DOHH2 (cell line): ENCODE measurements around the gene FABP6.

Experiments used
- H3F3A ChIP-seq: fragments of 200-600 bp; sonication (generic), shearing (Covaris generic); 2 replicates; pipeline ENCODE4 v1.6.0; 2016; ENCODE audit warnings: antibody characterized with exemption, mild to moderate bottlenecking; ENCODE audit not compliant: control insufficient read depth, insufficient read depth
- H3K27ac ChIP-seq: fragments of 200-600 bp; sonication (generic); 2 replicates; pipeline ENCODE4 v1.5.1; 2014; ENCODE audit warnings: low read depth, mild to moderate bottlenecking, low read length, moderate library complexity
- H3K27me3 ChIP-seq: fragments of 200-600 bp; sonication (generic); 2 replicates; pipeline ENCODE4 v1.6.1; 2014; ENCODE audit warnings: mild to moderate bottlenecking, low read length, mixed read lengths; ENCODE audit not compliant: control insufficient read depth
- H3K36me3 ChIP-seq: fragments of 200-600 bp; sonication (generic); 2 replicates; pipeline ENCODE4 v1.6.1; 2014; ENCODE audit warnings: mild to moderate bottlenecking, low read length, moderate library complexity, mixed read lengths; ENCODE audit not compliant: control insufficient read depth
- H3K4me1 ChIP-seq: fragments of 200-600 bp; sonication (generic); 2 replicates; pipeline ENCODE4 v1.6.1; 2014; ENCODE audit warnings: mild to moderate bottlenecking, low read length, mixed read lengths; ENCODE audit not compliant: control insufficient read depth
- H3K4me2 ChIP-seq: fragments of 200-600 bp; sonication (generic); 2 replicates; pipeline ENCODE4 v1.6.0; 2014; ENCODE audit warnings: mild to moderate bottlenecking, low read length, moderate library complexity
- H3K4me3 ChIP-seq: fragments of 200-600 bp; sonication (generic); 2 replicates; pipeline ENCODE4 v1.5.1; 2014; ENCODE audit warnings: mild to moderate bottlenecking, low read length, mixed read lengths
- H3K79me2 ChIP-seq: fragments of 200-600 bp; sonication (generic); 2 replicates; pipeline ENCODE4 v1.6.1; 2014; ENCODE audit warnings: mild to moderate bottlenecking, low read length, mixed read lengths; ENCODE audit not compliant: control insufficient read depth
- H3K9me2 ChIP-seq: fragments of 200-600 bp; sonication (generic); replicated peaks from 2 replicates; pipeline ENCODE4 v1.6.1; 2014; ENCODE audit warnings: mild to moderate bottlenecking, low read length, mixed read lengths; ENCODE audit not compliant: control insufficient read depth
- H3K9me3 ChIP-seq: fragments of 200-600 bp; sonication (generic); 2 replicates; pipeline ENCODE4 v1.6.1; 2014; ENCODE audit warnings: antibody characterized with exemption, low read length, mixed read lengths; ENCODE audit not compliant: control insufficient read depth, insufficient read depth
- H4K20me1 ChIP-seq: fragments of 200-600 bp; sonication (generic); 2 replicates; pipeline ENCODE4 v1.6.0; 2014; ENCODE audit warnings: low read depth, mild to moderate bottlenecking, antibody characterized with exemption, low read length, moderate library complexity; ENCODE audit not compliant: control insufficient read depth, insufficient read depth
- CTCF ChIP-seq: fragments of 200-600 bp; sonication (generic); IDR thresholded peaks from one replicate; pipeline ENCODE4 v1.5.1; 2014; ENCODE audit warnings: antibody characterized with exemption, mild to moderate bottlenecking, low read depth, low read length; ENCODE audit not compliant: poor library complexity, severe bottlenecking
- EZH2phosphoT487 ChIP-seq: fragments of 200-600 bp; sonication (generic); IDR thresholded peaks from 2 replicates; pipeline ENCODE4 v1.6.1; 2017; ENCODE audit warnings: borderline replicate concordance, mild to moderate bottlenecking, antibody characterized with exemption, low read length, moderate library complexity, mixed read lengths

FABP6 gene

GRCh38 chr5:160221082-160221481 is 8.2 kb upstream of the FABP6 start:
- no peaks in the 10 kb centered on the region for H3K9me2 ChIP-seq
- H3K4me2 ChIP-seq: peak overlapping the region; percentile 45; the same call in 1 of the 2 replicates
- no peaks in the 10 kb centered on the region for H3F3A ChIP-seq
- H4K20me1 ChIP-seq: no peaks in the 10 kb centered on the region
- no peaks in the 10 kb centered on the region for H3K9me3 ChIP-seq
- H3K27me3 ChIP-seq: no peaks in the 10 kb centered on the region; the same call in 1 of the 2 replicates
- no peaks in the 10 kb centered on the region for H3K79me2 ChIP-seq
- TF ChIP-seq CTCF: no peak
- H3K4me1 ChIP-seq: peaks cover 17% of the 10 kb centered on the region
- no peak overlapping the region for H3K27ac ChIP-seq
- no peak overlapping the region for H3K4me3 ChIP-seq
- H3K36me3 ChIP-seq: no peaks in the 10 kb centered on the region

- no peaks in the 10 kb centered on the region for H3K9me3 ChIP-seq
- no peaks in the 10 kb centered on the region for H3K27me3 ChIP-seq
- no peak overlapping the region for H3K4me3 ChIP-seq
- no peaks in the 10 kb centered on the region for H3F3A ChIP-seq
- no peak for TF ChIP-seq EZH2phosphoT487
- TF ChIP-seq CTCF: no peak
- H3K27ac ChIP-seq: no peak overlapping the region
- no peaks in the 10 kb centered on the region for H4K20me1 ChIP-seq
- 0 out of 2 replicates have a peak, but pooled peaks cover 2% of the 10 kb centered on the region for H3K4me1 ChIP-seq
- no peak overlapping the region for H3K4me2 ChIP-seq
- no peaks in the 10 kb centered on the region for H3K79me2 ChIP-seq
- no peaks in the 10 kb centered on the region for H3K9me2 ChIP-seq
- no peaks in the 10 kb centered on the region for H3K36me3 ChIP-seq
Observed at GRCh38 chr5:160227012-160227411, 2.3 kb upstream of the FABP6 start.

GRCh38 chr5:160230686-160231527 is 1.6 kb downstream of the FABP6 start:
- Histone ChIP-seq H3K9me2 (no peaks in the 10 kb centered on the region), H3K27ac (no peak overlapping the region), H3K4me3 (no peak overlapping the region), H3F3A (no peaks in the 10 kb centered on the region), H3K27me3 (no peaks in the 10 kb centered on the region), H3K36me3 (no peaks in the 10 kb centered on the region), H3K79me2 (no peaks in the 10 kb centered on the region), H3K9me3 (no peaks in the 10 kb centered on the region), H4K20me1 (no peaks in the 10 kb centered on the region), H3K4me2 (no peak overlapping the region), H3K4me1 (0 out of 2 replicates have a peak, but pooled peaks cover 2% of the 10 kb centered on the region)
- TF ChIP-seq CTCF (no peak), EZH2phosphoT487 (no peak)
